RWPE2 (cell line): ENCODE data around the gene APBA1.

Source experiments
- ATAC-seq: fragments of 200-7000 bp; cut with Tn5 transposase; 3 replicates; pipeline ENCODE4 v1.9.1; 2021; ENCODE audit warnings: low read depth
- DNase-seq: peaks from one replicate; pipeline ENCODE4 v3.0.0-alpha.2; 2020; ENCODE audit warnings: low spot score
- H3K27ac ChIP-seq: fragments of 450-650 bp; 2 replicates; pipeline ENCODE4 v1.5.1; 2017; ENCODE audit warnings: mild to moderate bottlenecking; ENCODE audit not compliant: poor library complexity, severe bottlenecking
- H3K27me3 ChIP-seq: fragments of 250-450 bp; sonication (Bioruptor Pico); 2 replicates; pipeline ENCODE4 v1.5.1; 2021; ENCODE audit warnings: mild to moderate bottlenecking, moderate library complexity; ENCODE audit not compliant: insufficient read depth, poor library complexity, severe bottlenecking
- H3K36me3 ChIP-seq: fragments of 250-450 bp; sonication (Bioruptor Pico); 2 replicates; pipeline ENCODE4 v1.5.1; 2020; ENCODE audit warnings: low read depth, mild to moderate bottlenecking, moderate library complexity
- H3K4me1 ChIP-seq: fragments of 250-450 bp; sonication (Bioruptor Pico); 2 replicates; pipeline ENCODE4 v1.5.1; 2021; ENCODE audit warnings: mild to moderate bottlenecking, moderate library complexity; ENCODE audit not compliant: insufficient read depth, poor library complexity, severe bottlenecking
- H3K4me3 ChIP-seq: fragments of 250-450 bp; sonication (Bioruptor Pico); 2 replicates; pipeline ENCODE4 v1.5.1; 2021; ENCODE audit warnings: mild to moderate bottlenecking, moderate library complexity; ENCODE audit not compliant: severe bottlenecking
- H3K9me3 ChIP-seq: fragments of 250-450 bp; sonication (Bioruptor Pico); 2 replicates; pipeline ENCODE4 v1.5.1; 2021; ENCODE audit warnings: mild to moderate bottlenecking, moderate library complexity; ENCODE audit not compliant: severe bottlenecking
- TF ChIP-seq, protein P1 (sequence below): fragments of 450-650 bp; IDR thresholded peaks from one replicate; pipeline ENCODE4 v1.5.1; 2017; ENCODE audit warnings: mild to moderate bottlenecking, moderate library complexity; ENCODE audit not compliant: poor library complexity, severe bottlenecking

APBA1 gene

DNA sequence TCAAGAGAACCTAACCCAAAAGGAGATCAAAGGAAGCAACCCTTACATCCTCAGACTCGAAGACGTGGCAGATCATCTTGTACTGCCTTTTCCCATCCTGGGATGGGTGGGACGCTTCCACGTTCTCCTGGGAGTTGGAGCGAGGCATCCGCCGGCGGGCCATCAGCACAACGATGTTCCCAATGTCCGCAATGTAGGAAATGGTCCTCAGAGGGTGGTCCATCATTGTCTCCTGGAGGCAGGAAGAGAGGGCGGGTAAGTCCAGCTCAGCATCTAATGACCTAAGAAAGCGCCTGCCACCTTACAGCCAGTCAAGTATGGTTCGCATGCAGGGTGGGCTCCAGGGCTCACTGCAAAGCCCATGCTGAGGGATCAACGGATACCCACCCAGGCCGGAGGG lies 216.0 kb downstream of the APBA1 start:
- DNase-seq = no peak
- no peak overlapping the region for H3K4me3 ChIP-seq

DNA sequence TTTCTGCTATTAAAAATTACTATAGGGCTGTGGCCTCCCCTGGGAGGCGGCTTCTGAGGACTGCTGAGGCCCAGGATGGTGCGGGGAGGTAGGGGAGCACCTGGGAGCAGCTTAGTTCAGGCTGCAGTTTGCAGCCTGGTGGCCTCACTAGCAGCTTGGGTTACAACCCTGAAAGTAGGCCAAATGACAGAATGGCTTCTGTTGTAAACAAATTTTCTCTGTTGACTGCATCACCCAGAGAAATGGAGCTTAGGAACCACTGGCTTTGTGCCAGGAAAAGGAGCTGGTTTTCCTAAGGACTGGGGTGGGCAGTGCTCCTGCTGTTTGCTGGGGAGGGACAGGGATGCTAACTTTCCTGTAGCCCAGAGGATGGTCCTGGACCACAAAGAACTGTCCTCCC lies 216.9 kb downstream of the APBA1 start:
- Histone ChIP-seq H3K4me3 (no peak overlapping the region), H3K4me1 (no peaks in the 10 kb centered on the region), H3K27me3 (no peaks in the 10 kb centered on the region), H3K9me3 (no peaks in the 10 kb centered on the region), H3K36me3 (no peaks in the 10 kb centered on the region), H3K27ac (no peak overlapping the region)
- ATAC-seq = no peak
- TF ChIP-seq, protein P1, sequence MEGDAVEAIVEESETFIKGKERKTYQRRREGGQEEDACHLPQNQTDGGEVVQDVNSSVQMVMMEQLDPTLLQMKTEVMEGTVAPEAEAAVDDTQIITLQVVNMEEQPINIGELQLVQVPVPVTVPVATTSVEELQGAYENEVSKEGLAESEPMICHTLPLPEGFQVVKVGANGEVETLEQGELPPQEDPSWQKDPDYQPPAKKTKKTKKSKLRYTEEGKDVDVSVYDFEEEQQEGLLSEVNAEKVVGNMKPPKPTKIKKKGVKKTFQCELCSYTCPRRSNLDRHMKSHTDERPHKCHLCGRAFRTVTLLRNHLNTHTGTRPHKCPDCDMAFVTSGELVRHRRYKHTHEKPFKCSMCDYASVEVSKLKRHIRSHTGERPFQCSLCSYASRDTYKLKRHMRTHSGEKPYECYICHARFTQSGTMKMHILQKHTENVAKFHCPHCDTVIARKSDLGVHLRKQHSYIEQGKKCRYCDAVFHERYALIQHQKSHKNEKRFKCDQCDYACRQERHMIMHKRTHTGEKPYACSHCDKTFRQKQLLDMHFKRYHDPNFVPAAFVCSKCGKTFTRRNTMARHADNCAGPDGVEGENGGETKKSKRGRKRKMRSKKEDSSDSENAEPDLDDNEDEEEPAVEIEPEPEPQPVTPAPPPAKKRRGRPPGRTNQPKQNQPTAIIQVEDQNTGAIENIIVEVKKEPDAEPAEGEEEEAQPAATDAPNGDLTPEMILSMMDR = no peak
- no peak for DNase-seq

More for the DNA sequence above, 216.0 kb downstream of the APBA1 start:
- no peaks in the 10 kb centered on the region for H3K9me3 ChIP-seq
- no peaks in the 10 kb centered on the region for H3K36me3 ChIP-seq
- H3K4me1 ChIP-seq = no peaks in the 10 kb centered on the region
- no peaks in the 10 kb centered on the region for H3K27me3 ChIP-seq
- TF ChIP-seq, protein P1 = no peak
- H3K27ac ChIP-seq = no peak overlapping the region
- no peak for ATAC-seq

DNA sequence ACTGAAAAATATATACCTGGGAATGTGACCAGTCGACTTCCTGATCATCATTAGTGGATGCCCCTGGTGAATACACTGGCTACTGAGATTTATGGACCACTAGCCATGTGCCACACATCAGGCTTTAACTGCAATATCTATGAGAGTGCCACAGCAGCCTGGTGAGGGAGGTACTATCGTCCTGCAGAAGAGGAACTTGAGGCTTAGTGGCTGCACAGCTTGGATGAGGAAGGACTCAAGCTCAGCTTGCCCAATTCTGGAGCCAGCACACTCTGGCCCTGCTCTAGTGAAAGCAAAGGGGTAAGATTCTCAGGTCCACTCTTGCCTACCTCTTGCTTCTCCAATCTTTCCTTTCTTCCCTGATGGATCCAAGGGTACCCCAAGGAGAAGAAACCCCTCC lies 217.8 kb downstream of the APBA1 start:
- no peaks in the 10 kb centered on the region for H3K36me3 ChIP-seq
- H3K9me3 ChIP-seq = no peaks in the 10 kb centered on the region
- DNase-seq = no peak
- TF ChIP-seq, protein P1 = no peak
- H3K4me3 ChIP-seq = no peak overlapping the region
- H3K4me1 ChIP-seq = no peaks in the 10 kb centered on the region
- H3K27ac ChIP-seq = no peak overlapping the region
- no peak for ATAC-seq
- no peaks in the 10 kb centered on the region for H3K27me3 ChIP-seq

DNA sequence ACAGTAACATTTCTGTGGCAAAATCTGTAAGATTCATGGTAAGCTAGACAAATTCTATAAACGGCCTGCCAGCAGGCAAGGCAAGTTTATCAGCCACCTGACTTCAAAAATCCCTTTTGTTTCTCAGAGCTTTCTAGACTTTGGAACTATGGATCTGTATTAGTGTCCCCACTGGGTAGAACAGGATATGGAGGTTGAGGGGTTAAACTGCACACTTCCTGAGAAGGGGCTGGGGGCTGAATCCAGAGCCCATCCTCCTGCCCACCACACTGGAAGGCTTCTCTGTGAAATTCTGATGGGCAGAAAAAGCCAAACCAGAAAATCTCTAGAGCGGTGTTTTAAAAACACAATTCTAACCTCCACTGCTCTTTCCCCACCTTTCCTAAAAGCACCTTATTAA lies 218.4 kb downstream of the APBA1 start:
- ATAC-seq = no peak
- H3K27me3 ChIP-seq = no peaks in the 10 kb centered on the region
- no peak for DNase-seq
- H3K4me1 ChIP-seq = no peaks in the 10 kb centered on the region
- no peaks in the 10 kb centered on the region for H3K9me3 ChIP-seq
- TF ChIP-seq, protein P1 = no peak
- no peak overlapping the region for H3K4me3 ChIP-seq
- no peaks in the 10 kb centered on the region for H3K36me3 ChIP-seq
- H3K27ac ChIP-seq = no peak overlapping the region

DNA sequence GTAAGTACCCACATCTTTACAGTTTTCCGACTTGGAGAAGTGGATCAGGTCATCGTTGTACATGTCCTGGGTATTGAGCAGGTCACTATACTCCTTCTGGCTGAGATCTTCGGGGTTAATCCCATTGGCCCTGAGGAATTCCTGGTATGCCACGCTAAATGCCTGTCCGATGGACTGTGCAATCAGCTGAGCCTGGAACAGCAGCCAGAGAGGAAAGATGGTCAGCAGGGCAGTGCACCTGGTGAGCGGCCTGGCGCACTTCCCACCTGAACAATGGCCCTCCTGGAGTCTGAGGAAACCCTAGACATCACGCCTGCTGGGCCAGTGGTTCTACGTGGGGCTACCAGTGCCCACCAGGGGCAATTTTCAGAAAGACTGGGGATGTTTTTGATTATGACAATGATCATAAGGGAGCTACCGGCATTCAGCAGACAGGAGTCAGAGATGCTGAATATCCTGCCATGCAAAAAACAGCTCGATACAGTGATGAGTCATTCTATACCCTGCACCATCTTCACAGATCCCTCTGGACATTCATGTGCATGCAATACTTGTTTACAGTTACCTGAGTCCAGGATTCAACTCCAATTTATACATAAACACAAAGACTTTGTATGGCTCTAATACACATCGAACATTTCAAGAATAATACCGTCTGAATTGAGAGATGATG lies 219.9 kb downstream of the APBA1 start:
- H3K27ac ChIP-seq = no peak overlapping the region
- H3K36me3 ChIP-seq = no peaks in the 10 kb centered on the region
- ATAC-seq (no peak), DNase-seq (no peak)
- no peaks in the 10 kb centered on the region for H3K27me3 ChIP-seq
- H3K4me3 ChIP-seq = no peak overlapping the region
- TF ChIP-seq, protein P1 = no peak
- no peaks in the 10 kb centered on the region for H3K9me3 ChIP-seq
- H3K4me1 ChIP-seq = no peaks in the 10 kb centered on the region
